Cardiac muscle cell (in vitro differentiated cells and primary cell): Measurements from ENCODE around the gene HBG1. TPM values are rescaled to one million over a fixed set of nuclear protein-coding genes. Genes with fewer than 3 reads are reported as not detected.

ENCODE experiments used
- DNase-seq, 2 donors: peaks; one replicate each; pipeline versions ENCODE4 v3.0.0 to v3.0.0-alpha.2; 2010 to 2017; ENCODE audit warnings: low read depth in 1 of 2, low spot score in 1 of 2
- H3K27ac ChIP-seq: fragments of 200-600 bp; sonication (generic); 2 replicates; pipeline ENCODE4 v1.5.1; 2016
- H3K27me3 ChIP-seq: fragments of 200-600 bp; sonication (generic); 2 replicates; pipeline ENCODE4 v1.6.0; 2016; ENCODE audit warnings: control low read depth
- H3K36me3 ChIP-seq: fragments of 200-600 bp; sonication (generic); 2 replicates; pipeline ENCODE4 v1.5.1; 2016; ENCODE audit warnings: control low read depth
- H3K4me1 ChIP-seq: fragments of 200-600 bp; sonication (generic); 2 replicates; pipeline ENCODE4 v1.8.1; 2017; ENCODE audit warnings: low read depth, mild to moderate bottlenecking, mixed run types
- H3K4me3 ChIP-seq: fragments of 200-600 bp; sonication (generic); 2 replicates; pipeline ENCODE4 v1.5.1; 2016; ENCODE audit warnings: mild to moderate bottlenecking
- H3K9me3 ChIP-seq: fragments of 200-600 bp; sonication (generic); 2 replicates; pipeline ENCODE4 v1.5.1; 2017; ENCODE audit warnings: low read depth, mild to moderate bottlenecking, control low read depth
- CTCF ChIP-seq: IDR thresholded peaks from 2 replicates; pipeline ENCODE4 v1.5.1; 2012; ENCODE audit warnings: low read depth, mild to moderate bottlenecking, low read length
- polyA plus RNA-seq: library from polyadenylated mRNA; unstranded; fragments of >200 nt; fragmentation: Nextera tagmentation; extraction: Ambion mirVana; gene quantifications from 2 replicates; pipeline ENCODE4 v1.2.1, GENCODE V29; 2016
- total RNA-seq: library from RNA; depleted of rRNA; stranded (reverse); fragments of >200 nt; gene quantifications from 2 replicates; pipeline ENCODE4 v1.2.3, GENCODE V29; 2016

HBG1 gene
- total and polyA plus RNA-seq, 2 experiments from 2014 or later = not detected

GRCh38 chr11:5276697-5277096 lies 27.0 kb upstream of the HBG1 start:
- Histone ChIP-seq H3K36me3 (no peaks in the 10 kb centered on the region), H3K27me3 (no peaks in the 10 kb centered on the region), H3K27ac (no peak overlapping the region), H3K9me3 (no peaks in the 10 kb centered on the region), H3K4me1 (no peaks in the 10 kb centered on the region), H3K4me3 (no peak overlapping the region)
- no peak for DNase-seq
- no peak for TF ChIP-seq CTCF

- no peak overlapping the region for H3K27ac ChIP-seq
- H3K27me3 ChIP-seq = no peaks in the 10 kb centered on the region
- H3K4me3 ChIP-seq = no peak overlapping the region
- no peak for TF ChIP-seq CTCF
- H3K36me3 ChIP-seq = no peaks in the 10 kb centered on the region
- peak; percentile 9 to 42 for DNase-seq
- H3K4me1 ChIP-seq = no peaks in the 10 kb centered on the region
- no peaks in the 10 kb centered on the region for H3K9me3 ChIP-seq
Measured at GRCh38 chr11:5275369-5276110, 25.9 kb upstream of the HBG1 start.

- H3K27ac ChIP-seq = no peak overlapping the region
- no peaks in the 10 kb centered on the region for H3K4me1 ChIP-seq
- no peak for DNase-seq
- H3K36me3 ChIP-seq = no peaks in the 10 kb centered on the region
- no peaks in the 10 kb centered on the region for H3K27me3 ChIP-seq
- H3K4me3 ChIP-seq = no peak overlapping the region
- H3K9me3 ChIP-seq = no peaks in the 10 kb centered on the region
- no peak for TF ChIP-seq CTCF
Measured at GRCh38 chr11:5274395-5274794, 24.7 kb upstream of the HBG1 start.

GRCh38 chr11:5272395-5273017 lies 22.8 kb upstream of the HBG1 start:
- Histone ChIP-seq H3K36me3 (no peaks in the 10 kb centered on the region), H3K4me1 (no peaks in the 10 kb centered on the region), H3K27ac (no peak overlapping the region), H3K4me3 (no peak overlapping the region), H3K9me3 (no peaks in the 10 kb centered on the region), H3K27me3 (no peaks in the 10 kb centered on the region)
- no peak for TF ChIP-seq CTCF
- no peak for DNase-seq

- Histone ChIP-seq H3K27ac (no peak within 1 kb of the TSS), H3K27me3 (no peaks in the 10 kb centered on the region), H3K4me1 (no peaks in the 10 kb centered on the region), H3K4me3 (no peak within 1 kb of the TSS), H3K9me3 (no peaks in the 10 kb centered on the region), H3K36me3 (no peaks in the 10 kb centered on the region)
- no peak for DNase-seq
- TF ChIP-seq CTCF = no peak
Measured at GRCh38 chr11:5269715-5270147, 20.1 kb upstream of the HBG1 start, which contains the start of gene HBE1. Gene HBE1, minus strand, starts transcription at chr11:5269945. Its CDS starts 55 bp downstream, at chr11:5269890.
